H1 (cell line): ENCODE data around the gene RFX5. TPM values are rescaled to one million over a fixed set of nuclear protein-coding genes. Genes with fewer than 3 reads are reported as not detected.

Experiments
- EZH2 ChIP-seq: fragments of 200-600 bp; sonication (generic); IDR thresholded peaks from 2 replicates; pipeline ENCODE4 v1.7.1; 2012; ENCODE audit warnings: low read depth, mild to moderate bottlenecking, moderate library complexity, low read length, inconsistent platforms; ENCODE audit not compliant: severe bottlenecking
- HDAC2 ChIP-seq, 2 experiments: fragments of 300-600 bp in 1 of 2; sonication (generic) in 1 of 2; IDR thresholded peaks; 2 replicates each; pipeline ENCODE4 v1.6.1; 2011 to 2012; ENCODE audit warnings: low read depth in 2 of 2, low read length in 2 of 2, mild to moderate bottlenecking in 2 of 2, moderate library complexity in 2 of 2, borderline replicate concordance in 1 of 2, inconsistent platforms in 1 of 2
- JUN ChIP-seq: IDR thresholded peaks from 2 replicates; pipeline ENCODE4 v1.6.1; 2011; ENCODE audit warnings: low read depth, mild to moderate bottlenecking, improper control_type of control experiment, low read length
- PHF8 ChIP-seq: fragments of 200-600 bp; sonication (generic); conservative IDR thresholded peaks from 2 replicates; pipeline ENCODE4 v1.7.1; 2012; ENCODE audit warnings: low read depth, mild to moderate bottlenecking, inconsistent platforms, low read length, moderate library complexity
- POLR2AphosphoS5 ChIP-seq: IDR thresholded peaks from 2 replicates; pipeline ENCODE4 v1.6.1; 2011; ENCODE audit warnings: low read depth, low read length
- SIX5 ChIP-seq: IDR thresholded peaks from 2 replicates; pipeline ENCODE4 v1.6.1; 2011; ENCODE audit warnings: mild to moderate bottlenecking, low read depth, low read length
- polyA plus RNA-seq, 7 experiments: library from polyadenylated mRNA; depleted of rRNA in 3 of 7; stranded (reverse) in 5 of 7; unstranded in 2 of 7; fragments of >200 nt in 5 of 7; fragments of 200-250 nt in 2 of 7; gene quantifications; 1 replicate in 5 of 7; 2 replicates in 1 of 7; 4 replicates in 1 of 7; pipeline versions ENCODE4 v1.2.1 to v1.2.3, GENCODE V29; 2011 to 2013; ENCODE audit warnings: missing spikeins in 2 of 7, mixed read lengths in 2 of 7
- total RNA-seq: library from RNA; stranded (reverse); fragmentation: NEBNext Ultra II Directional; extraction: Animal tissue kit (Norgen Biotek cat#: 25700); gene quantifications from 2 replicates; pipeline ENCODE4 v1.2.1, GENCODE V29; 2021
- TF ChIP-seq, protein P1 (sequence below): fragments of 300-600 bp; sonication (generic); IDR thresholded peaks from 2 replicates; pipeline ENCODE4 v1.7.1; 2012; ENCODE audit warnings: low read length, moderate library complexity, mild to moderate bottlenecking, inconsistent platforms; ENCODE audit not compliant: insufficient replicate concordance
- TF ChIP-seq, protein P2 (sequence below), 3 experiments: IDR thresholded peaks; 1 replicate in 2 of 3; 2 replicates in 1 of 3; pipeline versions ENCODE4 v1.5.1 to v1.6.1; 2011; ENCODE audit warnings: low read length in 3 of 3, mild to moderate bottlenecking in 3 of 3, inconsistent platforms in 2 of 3, low read depth in 1 of 3, moderate library complexity in 1 of 3; ENCODE audit not compliant: insufficient read depth in 1 of 3; ENCODE audit errors: control extremely low read depth in 1 of 3

Gene RFX5
- total and polyA plus RNA-seq, 2 of the 8 experiments (the other 6 are each of a cell fraction or from before 2014, with no cell fraction given) = 27.8 to 59.7 TPM

DNA sequence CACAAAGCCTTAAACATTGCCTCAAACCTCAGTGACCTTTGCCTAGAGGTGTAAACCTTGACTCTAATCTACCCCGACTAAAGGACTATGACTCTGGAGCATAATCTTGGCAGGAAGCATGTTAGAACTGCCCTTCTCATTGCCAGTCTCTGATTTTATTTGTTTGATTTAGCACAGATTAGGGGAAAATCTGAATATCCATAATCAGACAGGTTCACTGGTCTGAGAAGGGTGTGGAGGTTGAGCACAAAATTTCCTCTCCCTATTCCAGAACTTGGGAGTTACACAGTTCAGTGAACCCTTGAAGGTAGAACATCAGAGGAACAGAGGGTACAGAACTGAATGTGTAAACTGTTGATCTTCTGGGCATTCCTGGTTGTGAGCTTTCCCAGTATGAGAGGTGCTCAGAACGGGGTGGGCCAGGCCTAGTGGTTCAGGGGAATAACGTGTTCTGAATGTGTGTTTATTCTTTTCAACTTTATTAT is 44.1 kb upstream of the RFX5 start (continued):
- TF ChIP-seq, protein P1, sequence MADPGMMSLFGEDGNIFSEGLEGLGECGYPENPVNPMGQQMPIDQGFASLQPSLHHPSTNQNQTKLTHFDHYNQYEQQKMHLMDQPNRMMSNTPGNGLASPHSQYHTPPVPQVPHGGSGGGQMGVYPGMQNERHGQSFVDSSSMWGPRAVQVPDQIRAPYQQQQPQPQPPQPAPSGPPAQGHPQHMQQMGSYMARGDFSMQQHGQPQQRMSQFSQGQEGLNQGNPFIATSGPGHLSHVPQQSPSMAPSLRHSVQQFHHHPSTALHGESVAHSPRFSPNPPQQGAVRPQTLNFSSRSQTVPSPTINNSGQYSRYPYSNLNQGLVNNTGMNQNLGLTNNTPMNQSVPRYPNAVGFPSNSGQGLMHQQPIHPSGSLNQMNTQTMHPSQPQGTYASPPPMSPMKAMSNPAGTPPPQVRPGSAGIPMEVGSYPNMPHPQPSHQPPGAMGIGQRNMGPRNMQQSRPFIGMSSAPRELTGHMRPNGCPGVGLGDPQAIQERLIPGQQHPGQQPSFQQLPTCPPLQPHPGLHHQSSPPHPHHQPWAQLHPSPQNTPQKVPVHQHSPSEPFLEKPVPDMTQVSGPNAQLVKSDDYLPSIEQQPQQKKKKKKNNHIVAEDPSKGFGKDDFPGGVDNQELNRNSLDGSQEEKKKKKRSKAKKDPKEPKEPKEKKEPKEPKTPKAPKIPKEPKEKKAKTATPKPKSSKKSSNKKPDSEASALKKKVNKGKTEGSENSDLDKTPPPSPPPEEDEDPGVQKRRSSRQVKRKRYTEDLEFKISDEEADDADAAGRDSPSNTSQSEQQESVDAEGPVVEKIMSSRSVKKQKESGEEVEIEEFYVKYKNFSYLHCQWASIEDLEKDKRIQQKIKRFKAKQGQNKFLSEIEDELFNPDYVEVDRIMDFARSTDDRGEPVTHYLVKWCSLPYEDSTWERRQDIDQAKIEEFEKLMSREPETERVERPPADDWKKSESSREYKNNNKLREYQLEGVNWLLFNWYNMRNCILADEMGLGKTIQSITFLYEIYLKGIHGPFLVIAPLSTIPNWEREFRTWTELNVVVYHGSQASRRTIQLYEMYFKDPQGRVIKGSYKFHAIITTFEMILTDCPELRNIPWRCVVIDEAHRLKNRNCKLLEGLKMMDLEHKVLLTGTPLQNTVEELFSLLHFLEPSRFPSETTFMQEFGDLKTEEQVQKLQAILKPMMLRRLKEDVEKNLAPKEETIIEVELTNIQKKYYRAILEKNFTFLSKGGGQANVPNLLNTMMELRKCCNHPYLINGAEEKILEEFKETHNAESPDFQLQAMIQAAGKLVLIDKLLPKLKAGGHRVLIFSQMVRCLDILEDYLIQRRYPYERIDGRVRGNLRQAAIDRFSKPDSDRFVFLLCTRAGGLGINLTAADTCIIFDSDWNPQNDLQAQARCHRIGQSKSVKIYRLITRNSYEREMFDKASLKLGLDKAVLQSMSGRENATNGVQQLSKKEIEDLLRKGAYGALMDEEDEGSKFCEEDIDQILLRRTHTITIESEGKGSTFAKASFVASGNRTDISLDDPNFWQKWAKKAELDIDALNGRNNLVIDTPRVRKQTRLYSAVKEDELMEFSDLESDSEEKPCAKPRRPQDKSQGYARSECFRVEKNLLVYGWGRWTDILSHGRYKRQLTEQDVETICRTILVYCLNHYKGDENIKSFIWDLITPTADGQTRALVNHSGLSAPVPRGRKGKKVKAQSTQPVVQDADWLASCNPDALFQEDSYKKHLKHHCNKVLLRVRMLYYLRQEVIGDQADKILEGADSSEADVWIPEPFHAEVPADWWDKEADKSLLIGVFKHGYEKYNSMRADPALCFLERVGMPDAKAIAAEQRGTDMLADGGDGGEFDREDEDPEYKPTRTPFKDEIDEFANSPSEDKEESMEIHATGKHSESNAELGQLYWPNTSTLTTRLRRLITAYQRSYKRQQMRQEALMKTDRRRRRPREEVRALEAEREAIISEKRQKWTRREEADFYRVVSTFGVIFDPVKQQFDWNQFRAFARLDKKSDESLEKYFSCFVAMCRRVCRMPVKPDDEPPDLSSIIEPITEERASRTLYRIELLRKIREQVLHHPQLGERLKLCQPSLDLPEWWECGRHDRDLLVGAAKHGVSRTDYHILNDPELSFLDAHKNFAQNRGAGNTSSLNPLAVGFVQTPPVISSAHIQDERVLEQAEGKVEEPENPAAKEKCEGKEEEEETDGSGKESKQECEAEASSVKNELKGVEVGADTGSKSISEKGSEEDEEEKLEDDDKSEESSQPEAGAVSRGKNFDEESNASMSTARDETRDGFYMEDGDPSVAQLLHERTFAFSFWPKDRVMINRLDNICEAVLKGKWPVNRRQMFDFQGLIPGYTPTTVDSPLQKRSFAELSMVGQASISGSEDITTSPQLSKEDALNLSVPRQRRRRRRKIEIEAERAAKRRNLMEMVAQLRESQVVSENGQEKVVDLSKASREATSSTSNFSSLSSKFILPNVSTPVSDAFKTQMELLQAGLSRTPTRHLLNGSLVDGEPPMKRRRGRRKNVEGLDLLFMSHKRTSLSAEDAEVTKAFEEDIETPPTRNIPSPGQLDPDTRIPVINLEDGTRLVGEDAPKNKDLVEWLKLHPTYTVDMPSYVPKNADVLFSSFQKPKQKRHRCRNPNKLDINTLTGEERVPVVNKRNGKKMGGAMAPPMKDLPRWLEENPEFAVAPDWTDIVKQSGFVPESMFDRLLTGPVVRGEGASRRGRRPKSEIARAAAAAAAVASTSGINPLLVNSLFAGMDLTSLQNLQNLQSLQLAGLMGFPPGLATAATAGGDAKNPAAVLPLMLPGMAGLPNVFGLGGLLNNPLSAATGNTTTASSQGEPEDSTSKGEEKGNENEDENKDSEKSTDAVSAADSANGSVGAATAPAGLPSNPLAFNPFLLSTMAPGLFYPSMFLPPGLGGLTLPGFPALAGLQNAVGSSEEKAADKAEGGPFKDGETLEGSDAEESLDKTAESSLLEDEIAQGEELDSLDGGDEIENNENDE = no peak
- TF ChIP-seq JUN (no peak), EZH2 (no peak), SIX5 (no peak), POLR2AphosphoS5 (no peak), HDAC2 (IDR thresholded peaks at IDR 0.05; ENCODE audit: borderline replicate concordance in 1 of 2, low read depth in 2 of 2, low read length in 2 of 2) (no peak), PHF8 (no peak)
- TF ChIP-seq, protein P2, sequence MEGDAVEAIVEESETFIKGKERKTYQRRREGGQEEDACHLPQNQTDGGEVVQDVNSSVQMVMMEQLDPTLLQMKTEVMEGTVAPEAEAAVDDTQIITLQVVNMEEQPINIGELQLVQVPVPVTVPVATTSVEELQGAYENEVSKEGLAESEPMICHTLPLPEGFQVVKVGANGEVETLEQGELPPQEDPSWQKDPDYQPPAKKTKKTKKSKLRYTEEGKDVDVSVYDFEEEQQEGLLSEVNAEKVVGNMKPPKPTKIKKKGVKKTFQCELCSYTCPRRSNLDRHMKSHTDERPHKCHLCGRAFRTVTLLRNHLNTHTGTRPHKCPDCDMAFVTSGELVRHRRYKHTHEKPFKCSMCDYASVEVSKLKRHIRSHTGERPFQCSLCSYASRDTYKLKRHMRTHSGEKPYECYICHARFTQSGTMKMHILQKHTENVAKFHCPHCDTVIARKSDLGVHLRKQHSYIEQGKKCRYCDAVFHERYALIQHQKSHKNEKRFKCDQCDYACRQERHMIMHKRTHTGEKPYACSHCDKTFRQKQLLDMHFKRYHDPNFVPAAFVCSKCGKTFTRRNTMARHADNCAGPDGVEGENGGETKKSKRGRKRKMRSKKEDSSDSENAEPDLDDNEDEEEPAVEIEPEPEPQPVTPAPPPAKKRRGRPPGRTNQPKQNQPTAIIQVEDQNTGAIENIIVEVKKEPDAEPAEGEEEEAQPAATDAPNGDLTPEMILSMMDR (IDR thresholded peaks at IDR 0.05; ENCODE audit: control extremely low read depth in 1 of 3, insufficient read depth in 1 of 3, low read depth in 1 of 3, low read length in 3 of 3) = no peak
